ENCODE measurements around the gene IGF2BP3.
A peak's percentile ranks its signal among the peaks of the same experiment; 100 is the strongest.

IGF2BP3 gene

GRCh38 chr7:23295401-23295697, 174.9 kb downstream of the IGF2BP3 start:
- no peak for DNase-seq (ENCODE audit: low read depth in 2 of 2)

GRCh38 chr7:23294549-23295400, 175.5 kb downstream of the IGF2BP3 start:
- no peak for DNase-seq (ENCODE audit: low read depth in 2 of 2)

- DNase-seq (ENCODE audit: low read depth in 2 of 2), result no peak
Observed at GRCh38 chr7:23293500-23294073, 176.7 kb downstream of the IGF2BP3 start.

- no peak for DNase-seq (ENCODE audit: low read depth in 2 of 2)
Observed at GRCh38 chr7:23292623-23293022, 177.7 kb downstream of the IGF2BP3 start.

GRCh38 chr7:23291957-23292560, 178.2 kb downstream of the IGF2BP3 start:
- no peak for DNase-seq (ENCODE audit: low read depth in 2 of 2)

- DNase-seq (ENCODE audit: low read depth in 2 of 2), result no peak
Observed at GRCh38 chr7:23290993-23291392, 179.3 kb downstream of the IGF2BP3 start.

GRCh38 chr7:23287612-23288011, 182.7 kb downstream of the IGF2BP3 start:
- no peak for DNase-seq (ENCODE audit: low read depth in 2 of 2)

- no peak for DNase-seq (ENCODE audit: low read depth in 2 of 2)
Observed at GRCh38 chr7:23285657-23286646, 184.3 kb downstream of the IGF2BP3 start.

- no peak for DNase-seq (ENCODE audit: low read depth in 2 of 2)
Observed at GRCh38 chr7:23284871-23285270, 185.4 kb downstream of the IGF2BP3 start.

- DNase-seq (ENCODE audit: low read depth in 2 of 2), result no peak
Observed at GRCh38 chr7:23283086-23283485, 187.2 kb downstream of the IGF2BP3 start.

- no peak for DNase-seq (ENCODE audit: low read depth in 2 of 2)
Observed at GRCh38 chr7:23279819-23280525, 190.3 kb downstream of the IGF2BP3 start.

GRCh38 chr7:23277359-23277989, 192.8 kb downstream of the IGF2BP3 start:
- DNase-seq (ENCODE audit: low read depth in 2 of 2), result no peak

GRCh38 chr7:23276947-23277346, 193.3 kb downstream of the IGF2BP3 start:
- DNase-seq (ENCODE audit: low read depth in 2 of 2), result no peak

GRCh38 chr7:23276376-23276775, 193.9 kb downstream of the IGF2BP3 start:
- DNase-seq (ENCODE audit: low read depth in 2 of 2), result no peak

GRCh38 chr7:23275912-23276311, 194.4 kb downstream of the IGF2BP3 start:
- DNase-seq (ENCODE audit: low read depth in 2 of 2), result no peak

- peak; percentile 79 to 84 for DNase-seq (ENCODE audit: low read depth in 2 of 2)
Observed at GRCh38 chr7:23273141-23273599, 197.1 kb downstream of the IGF2BP3 start.

GRCh38 chr7:23272275-23272674, 198.0 kb downstream of the IGF2BP3 start:
- no peak for DNase-seq (ENCODE audit: low read depth in 2 of 2)

GRCh38 chr7:23268746-23269145, 201.5 kb downstream of the IGF2BP3 start:
- DNase-seq (ENCODE audit: low read depth in 2 of 2), result no peak

- no peak for DNase-seq (ENCODE audit: low read depth in 2 of 2)
Observed at GRCh38 chr7:23268167-23268566, 202.1 kb downstream of the IGF2BP3 start.

- DNase-seq (ENCODE audit: low read depth in 2 of 2), result no peak
Observed at GRCh38 chr7:23267357-23267756, 202.9 kb downstream of the IGF2BP3 start.

- DNase-seq (ENCODE audit: low read depth in 2 of 2), result no peak
Observed at GRCh38 chr7:23266918-23267317, 203.4 kb downstream of the IGF2BP3 start.
